Glutamatergic neuron (in vitro differentiated cells): Measurements from ENCODE around the gene KMT2E. TPM values are rescaled to one million over a fixed set of nuclear protein-coding genes. Genes with fewer than 3 reads are reported as not detected.

Experiments used
- DNase-seq: peaks from one replicate; pipeline ENCODE4 v3.0.0; 2022
- H3K27ac Mint-ChIP-seq: one replicate; pipeline ENCODE4 v1.8.0; 2020; ENCODE audit warnings: mild to moderate bottlenecking, mixed read lengths, inconsistent platforms; ENCODE audit not compliant: unreplicated experiment
- H3K27me3 Mint-ChIP-seq: one replicate; pipeline ENCODE4 v1.8.0; 2020; ENCODE audit warnings: mild to moderate bottlenecking, moderate library complexity, mixed read lengths, inconsistent platforms; ENCODE audit not compliant: unreplicated experiment
- H3K36me3 Mint-ChIP-seq: one replicate; pipeline ENCODE4 v1.8.0; 2020; ENCODE audit warnings: mild to moderate bottlenecking, mixed read lengths, inconsistent platforms; ENCODE audit not compliant: unreplicated experiment
- H3K4me1 Mint-ChIP-seq: one replicate; pipeline ENCODE4 v1.8.0; 2020; ENCODE audit warnings: mild to moderate bottlenecking, low read depth, mixed read lengths, inconsistent platforms; ENCODE audit not compliant: unreplicated experiment
- H3K4me3 Mint-ChIP-seq: one replicate; pipeline ENCODE4 v1.8.0; 2020; ENCODE audit warnings: mild to moderate bottlenecking, mixed read lengths, inconsistent platforms; ENCODE audit not compliant: unreplicated experiment
- H3K9me3 Mint-ChIP-seq: one replicate; pipeline ENCODE4 v1.8.0; 2020; ENCODE audit warnings: mild to moderate bottlenecking, moderate library complexity, mixed read lengths, inconsistent platforms; ENCODE audit not compliant: unreplicated experiment
- total RNA-seq: library from RNA; stranded (reverse); fragmentation: NEBNext Ultra II Directional; extraction: Animal tissue kit (Norgen Biotek cat#: 25700); gene quantifications from one replicate; pipeline ENCODE4 v1.2.1, GENCODE V29; 2021; ENCODE audit not compliant: unreplicated experiment
- TF ChIP-seq, protein P1 (sequence below): fragments of 200-600 bp; sonication (generic); IDR thresholded peaks from one replicate; pipeline ENCODE4 v1.5.0; 2021; ENCODE audit not compliant: partially characterized antibody, unreplicated experiment

The KMT2E gene
- total RNA-seq, 1 donor from 2014 or later = 126 TPM

DNA sequence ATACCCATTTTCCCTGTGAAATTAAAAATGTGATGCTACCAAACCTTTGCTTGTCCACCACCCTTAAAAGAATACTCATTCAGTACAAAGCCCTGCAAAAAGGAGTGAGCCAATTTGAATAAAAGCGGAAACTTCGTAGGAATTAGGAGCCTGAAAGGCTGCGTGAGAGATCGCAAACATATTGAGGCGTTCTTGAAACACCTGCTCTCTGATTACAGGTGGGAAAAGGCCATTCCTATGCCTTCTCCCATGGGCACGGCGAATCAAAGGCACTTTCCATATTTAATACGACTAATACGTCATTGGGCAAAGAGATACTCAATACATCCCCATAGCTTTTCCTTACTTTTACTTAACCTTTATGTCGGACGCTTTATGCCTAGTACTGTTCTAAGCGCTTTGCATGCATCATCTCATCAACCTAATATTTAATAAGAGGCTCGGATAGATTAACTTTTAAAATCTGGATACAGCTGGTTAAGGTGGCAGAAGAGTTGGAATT lies 30.9 kb upstream of the KMT2E start:
- Mint-ChIP-seq H3K9me3 (peaks cover 15% of the 10 kb centered on the region), H3K4me3 (peak overlapping the region; percentile 100), H3K27me3 (peaks cover 2% of the 10 kb centered on the region), H3K4me1 (peaks cover 67% of the 10 kb centered on the region), H3K36me3 (no peaks in the 10 kb centered on the region), H3K27ac (peak overlapping the region; percentile 100)
- DNase-seq = no peak
- TF ChIP-seq, protein P1, sequence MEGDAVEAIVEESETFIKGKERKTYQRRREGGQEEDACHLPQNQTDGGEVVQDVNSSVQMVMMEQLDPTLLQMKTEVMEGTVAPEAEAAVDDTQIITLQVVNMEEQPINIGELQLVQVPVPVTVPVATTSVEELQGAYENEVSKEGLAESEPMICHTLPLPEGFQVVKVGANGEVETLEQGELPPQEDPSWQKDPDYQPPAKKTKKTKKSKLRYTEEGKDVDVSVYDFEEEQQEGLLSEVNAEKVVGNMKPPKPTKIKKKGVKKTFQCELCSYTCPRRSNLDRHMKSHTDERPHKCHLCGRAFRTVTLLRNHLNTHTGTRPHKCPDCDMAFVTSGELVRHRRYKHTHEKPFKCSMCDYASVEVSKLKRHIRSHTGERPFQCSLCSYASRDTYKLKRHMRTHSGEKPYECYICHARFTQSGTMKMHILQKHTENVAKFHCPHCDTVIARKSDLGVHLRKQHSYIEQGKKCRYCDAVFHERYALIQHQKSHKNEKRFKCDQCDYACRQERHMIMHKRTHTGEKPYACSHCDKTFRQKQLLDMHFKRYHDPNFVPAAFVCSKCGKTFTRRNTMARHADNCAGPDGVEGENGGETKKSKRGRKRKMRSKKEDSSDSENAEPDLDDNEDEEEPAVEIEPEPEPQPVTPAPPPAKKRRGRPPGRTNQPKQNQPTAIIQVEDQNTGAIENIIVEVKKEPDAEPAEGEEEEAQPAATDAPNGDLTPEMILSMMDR = no peak

DNA sequence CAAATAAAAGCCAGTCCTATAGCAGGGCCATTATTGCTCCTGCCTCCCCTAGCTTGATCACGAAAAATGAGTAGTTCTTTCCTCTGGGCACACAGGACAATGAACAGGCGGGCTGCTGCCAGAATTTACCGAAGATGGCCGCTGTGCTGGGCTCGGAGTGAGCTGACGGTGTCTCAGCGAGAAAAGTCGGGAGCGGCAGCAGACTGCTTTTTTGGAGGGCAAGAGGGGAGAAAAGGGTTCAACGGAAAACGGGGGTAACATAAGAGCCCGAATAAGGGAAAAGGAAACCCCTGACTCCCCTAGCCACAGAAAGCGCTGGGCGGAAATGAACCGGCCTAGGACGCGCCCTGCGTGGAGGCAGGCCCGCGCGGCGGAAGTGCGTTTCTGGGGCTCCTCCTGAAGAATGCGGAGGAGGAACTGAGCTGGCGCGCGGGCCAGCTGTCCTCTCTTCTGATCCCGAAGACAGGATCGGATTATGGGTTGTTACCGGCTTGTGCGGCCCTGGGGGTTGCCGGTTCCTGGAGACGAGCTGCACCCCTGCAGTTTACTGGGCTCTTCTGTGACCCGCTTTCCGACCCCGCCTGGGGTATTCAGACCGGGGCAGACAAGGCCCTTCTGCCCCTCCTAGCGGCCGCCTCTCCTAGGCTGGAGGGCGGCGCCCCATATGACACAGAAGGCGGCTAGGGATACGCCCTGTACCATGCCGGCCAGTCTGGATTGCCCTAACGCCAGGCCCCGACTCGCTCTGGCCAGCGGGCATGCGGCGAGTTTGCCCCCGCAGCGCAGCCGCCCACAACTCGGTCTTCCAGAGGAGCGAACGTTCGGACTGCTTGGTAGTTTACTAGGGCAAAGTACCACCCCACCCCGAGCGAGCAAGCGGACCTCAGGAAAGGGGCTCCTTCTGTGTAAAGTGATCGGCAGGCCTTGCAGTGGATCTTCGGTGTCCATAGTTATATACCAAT lies 30.1 kb upstream of the KMT2E start:
- Mint-ChIP-seq H3K4me1 (peaks cover 65% of the 10 kb centered on the region), H3K9me3 (peaks cover 15% of the 10 kb centered on the region)
- TF ChIP-seq, protein P1 = no peak

DNA sequence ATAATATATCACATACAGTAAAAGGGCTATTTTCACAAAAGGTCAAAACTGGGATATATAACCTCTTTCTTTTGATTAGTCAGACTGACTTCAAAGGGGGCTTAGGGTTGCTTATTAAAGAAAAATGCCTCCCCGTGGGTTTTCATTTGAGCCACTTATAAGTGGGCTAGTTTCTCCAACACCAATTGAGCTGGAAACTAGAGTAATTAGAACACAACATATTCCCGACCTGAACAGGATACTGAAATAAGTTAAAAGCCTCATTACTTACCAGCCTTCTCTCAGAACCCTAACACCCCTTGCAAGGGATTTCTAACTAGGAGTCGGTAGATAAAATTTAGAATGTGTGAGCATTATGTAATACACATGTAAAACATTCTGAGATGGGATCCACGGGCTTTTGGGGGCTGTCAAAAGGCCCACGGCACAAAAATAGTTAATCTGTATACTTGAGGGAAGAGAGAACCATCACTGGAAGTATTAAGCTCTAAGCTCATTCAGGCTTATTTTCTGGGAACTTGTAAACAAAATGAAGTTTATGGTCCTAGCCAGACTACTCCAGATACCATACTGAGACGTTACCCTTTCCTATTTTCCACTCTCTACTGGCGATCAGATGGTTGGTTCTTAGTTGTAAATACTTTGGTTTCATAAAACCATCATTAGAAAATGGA lies 29.3 kb upstream of the KMT2E start:
- H3K9me3 Mint-ChIP-seq = peaks cover 15% of the 10 kb centered on the region
- no peaks in the 10 kb centered on the region for H3K36me3 Mint-ChIP-seq
- peaks cover 2% of the 10 kb centered on the region for H3K27me3 Mint-ChIP-seq
- TF ChIP-seq, protein P1 = no peak
- peak overlapping the region; percentile 100 for H3K27ac Mint-ChIP-seq
- peak overlapping the region; percentile 100 for H3K4me3 Mint-ChIP-seq
- no peak for DNase-seq
- H3K4me1 Mint-ChIP-seq = peaks cover 59% of the 10 kb centered on the region

More for the DNA sequence above, 30.1 kb upstream of the KMT2E start:
- DNase-seq = peak; percentile 85
- H3K27me3 Mint-ChIP-seq = peaks cover 2% of the 10 kb centered on the region
- peak overlapping the region; percentile 100 for H3K27ac Mint-ChIP-seq
- no peaks in the 10 kb centered on the region for H3K36me3 Mint-ChIP-seq
- peak overlapping the region; percentile 100 for H3K4me3 Mint-ChIP-seq

DNA sequence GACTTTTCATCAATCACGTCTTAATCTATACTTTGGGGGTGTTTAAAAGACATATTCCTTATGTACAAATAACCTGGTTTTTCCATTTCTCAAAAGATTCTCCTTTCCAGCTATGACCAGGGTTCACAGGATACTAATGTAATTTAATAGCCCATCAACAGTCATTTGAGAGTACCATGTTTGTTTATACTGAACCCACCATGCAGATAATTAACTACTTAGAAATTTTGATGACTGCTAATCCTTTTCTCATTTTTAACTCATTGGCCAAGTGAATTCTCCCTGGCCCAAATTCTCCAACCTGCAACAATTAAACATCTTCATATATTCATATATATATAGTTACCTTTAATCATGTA lies 28.8 kb upstream of the KMT2E start:
- Mint-ChIP-seq H3K27ac (peak overlapping the region; percentile 100), H3K4me1 (peaks cover 54% of the 10 kb centered on the region), H3K9me3 (peaks cover 15% of the 10 kb centered on the region), H3K36me3 (no peaks in the 10 kb centered on the region), H3K27me3 (peaks cover 2% of the 10 kb centered on the region), H3K4me3 (peak overlapping the region; percentile 100)
- DNase-seq = no peak
- TF ChIP-seq, protein P1 = no peak
